RCC 7860 (cell line): ENCODE results near the gene TYR.
"Not testable (repeated sequence)": the region's sequence is repeated elsewhere in the genome, so short reads cannot be mapped to it uniquely, and the experiment has no call there.

Experiments used
- DNase-seq: peaks from one replicate; pipeline ENCODE4 v3.0.0-alpha.2; 2015; ENCODE audit warnings: low spot score
- FAIRE-seq: peaks from 2 replicates; lab custom pipeline; 2012; peaks lifted over from hg19 to GRCh38; lab: Jason Lieb, UNC

Gene TYR

GRCh38 chr11:89177691-89178231, at the start of gene TYR:
Gene TYR, plus strand, starts transcription at chr11:89177875. Its CDS starts 79 bp downstream, at chr11:89177954.
- no peak for FAIRE-seq
- DNase-seq = no peak

- no peak for DNase-seq
- FAIRE-seq = no peak
Observed at GRCh38 chr11:89136606-89137005, 41.1 kb upstream of the TYR start.

GRCh38 chr11:89147229-89147628, 30.4 kb upstream of the TYR start:
- no peak for FAIRE-seq
- no peak for DNase-seq

- no peak for DNase-seq
- no peak for FAIRE-seq
Observed at GRCh38 chr11:89159974-89160373, 17.7 kb upstream of the TYR start.

- DNase-seq (no peak), FAIRE-seq (no peak)
Observed at GRCh38 chr11:89161949-89162348, 15.7 kb upstream of the TYR start.

GRCh38 chr11:89163686-89164085, 14.0 kb upstream of the TYR start:
- no peak for FAIRE-seq

GRCh38 chr11:89168396-89168795, 9.3 kb upstream of the TYR start:
- DNase-seq (no peak), FAIRE-seq (no peak)

More at GRCh38 chr11:89163686-89164085, 14.0 kb upstream of the TYR start:
- no peak for DNase-seq

GRCh38 chr11:89175796-89176195, 1.9 kb upstream of the TYR start:
- FAIRE-seq (no peak), DNase-seq (no peak)

- FAIRE-seq = no peak
- DNase-seq = no peak
Observed at GRCh38 chr11:89176938-89177337, 737 bp upstream of the TYR start.

GRCh38 chr11:89181111-89181510, 3.4 kb downstream of the TYR start:
- FAIRE-seq (no peak), DNase-seq (no peak)

GRCh38 chr11:89182773-89183518, 5.3 kb downstream of the TYR start:
- FAIRE-seq = no peak
- DNase-seq = no peak

GRCh38 chr11:89184021-89184420, 6.3 kb downstream of the TYR start:
- DNase-seq (no peak), FAIRE-seq (no peak)

- FAIRE-seq (no peak), DNase-seq (no peak)
Observed at GRCh38 chr11:89189776-89190175, 12.1 kb downstream of the TYR start.

- no peak for FAIRE-seq
- DNase-seq = no peak
Observed at GRCh38 chr11:89201138-89201537, 23.5 kb downstream of the TYR start.

GRCh38 chr11:89203814-89204213, 26.1 kb downstream of the TYR start:
- DNase-seq (no peak), FAIRE-seq (no peak)

GRCh38 chr11:89205378-89205777, 27.7 kb downstream of the TYR start:
- no peak for FAIRE-seq

GRCh38 chr11:89220684-89221339, 43.1 kb downstream of the TYR start:
- FAIRE-seq (no peak), DNase-seq (no peak)

More at GRCh38 chr11:89205378-89205777, 27.7 kb downstream of the TYR start:
- DNase-seq = no peak

- DNase-seq (no peak), FAIRE-seq (no peak)
Observed at GRCh38 chr11:89235083-89235482, 57.4 kb downstream of the TYR start.

- no peak for FAIRE-seq
Observed at GRCh38 chr11:89235976-89236375, 58.3 kb downstream of the TYR start.

GRCh38 chr11:89247007-89247406, 69.3 kb downstream of the TYR start:
- DNase-seq, FAIRE-seq: not testable (repeated sequence)

More at GRCh38 chr11:89235976-89236375, 58.3 kb downstream of the TYR start:
- no peak for DNase-seq

GRCh38 chr11:89249196-89249595, 71.5 kb downstream of the TYR start:
- FAIRE-seq = no peak
- DNase-seq = no peak

- not testable (repeated sequence) for FAIRE-seq, DNase-seq
Observed at GRCh38 chr11:89261483-89261882, 83.8 kb downstream of the TYR start.
